GM23248 (cell line): ENCODE results near the gene MARK1. TPM values are rescaled to one million over a fixed set of nuclear protein-coding genes. Genes with fewer than 3 reads are reported as not detected.
"Not testable (repeated sequence)": the region's sequence is repeated elsewhere in the genome, so short reads cannot be mapped to it uniquely, and the experiment has no call there.

ENCODE experiments used
- DNase-seq: peaks from one replicate; pipeline ENCODE4 v3.0.0-alpha.2; 2015
- H2AFZ ChIP-seq: fragments of 200-600 bp; sonication (generic); 2 replicates; pipeline ENCODE4 v1.6.1; 2016; ENCODE audit warnings: antibody characterized with exemption
- H3F3A ChIP-seq: fragments of 200-600 bp; sonication (generic); 2 replicates; pipeline ENCODE4 v1.6.1; 2016; ENCODE audit warnings: mild to moderate bottlenecking, antibody characterized with exemption, mixed run types; ENCODE audit not compliant: insufficient read depth
- H3K27ac ChIP-seq: fragments of 200-600 bp; sonication (generic); 2 replicates; pipeline ENCODE4 v1.5.1; 2016; ENCODE audit warnings: mild to moderate bottlenecking
- H3K27me3 ChIP-seq: fragments of 200-600 bp; sonication (generic); replicated peaks from 2 replicates; pipeline ENCODE4 v1.6.1; 2016; ENCODE audit warnings: mild to moderate bottlenecking; ENCODE audit not compliant: insufficient read depth
- H3K36me3 ChIP-seq: fragments of 200-600 bp; sonication (generic); 2 replicates; pipeline ENCODE4 v1.6.1; 2016; ENCODE audit warnings: low read depth, mild to moderate bottlenecking
- H3K4me1 ChIP-seq: fragments of 200-600 bp; sonication (generic); 2 replicates; pipeline ENCODE4 v1.6.1; 2016; ENCODE audit warnings: mild to moderate bottlenecking; ENCODE audit not compliant: insufficient read depth
- H3K4me2 ChIP-seq: fragments of 200-600 bp; sonication (generic); one replicate; pipeline ENCODE4 v1.6.1; 2016; ENCODE audit warnings: mild to moderate bottlenecking; ENCODE audit not compliant: unreplicated experiment
- H3K4me3 ChIP-seq: fragments of 200-600 bp; sonication (generic); 2 replicates; pipeline ENCODE4 v1.5.1; 2016; ENCODE audit warnings: mild to moderate bottlenecking
- H3K79me2 ChIP-seq: fragments of 200-600 bp; sonication (generic); 2 replicates; pipeline ENCODE4 v1.6.1; 2016; ENCODE audit warnings: mild to moderate bottlenecking; ENCODE audit not compliant: insufficient read depth
- H3K9ac ChIP-seq: fragments of 200-600 bp; sonication (generic); 2 replicates; pipeline ENCODE4 v1.6.1; 2016; ENCODE audit warnings: mild to moderate bottlenecking
- H3K9me2 ChIP-seq: fragments of 200-600 bp; sonication (generic); 2 replicates; pipeline ENCODE4 v1.6.1; 2016; ENCODE audit warnings: mixed run types, mild to moderate bottlenecking, moderate library complexity; ENCODE audit not compliant: insufficient read depth
- H3K9me3 ChIP-seq: fragments of 200-600 bp; sonication (generic); one replicate; pipeline ENCODE4 v1.6.1; 2017; ENCODE audit warnings: low read depth
- H4K20me1 ChIP-seq: fragments of 200-600 bp; sonication (generic); 2 replicates; pipeline ENCODE4 v1.6.0; 2016; ENCODE audit not compliant: insufficient read depth
- EZH2 ChIP-seq: fragments of 200-600 bp; sonication (generic); IDR thresholded peaks from 2 replicates; pipeline ENCODE4 v1.6.1; 2018; ENCODE audit warnings: antibody characterized with exemption, mild to moderate bottlenecking; ENCODE audit not compliant: insufficient read depth, poor library complexity, severe bottlenecking
- EZH2phosphoT487 ChIP-seq: fragments of 200-600 bp; sonication (generic); IDR thresholded peaks from 2 replicates; pipeline ENCODE4 v1.6.1; 2018; ENCODE audit warnings: antibody characterized with exemption, moderate library complexity, mild to moderate bottlenecking, low read depth; ENCODE audit not compliant: insufficient read depth
- WGBS, 2 experiments: methylation state at CpG; one replicate each; pipeline ENCODE4 v1.1.6; 2015 to 2017; ENCODE audit warnings: low lambda C conversion rate in 2 of 2, low coverage in 1 of 2; ENCODE audit errors: missing lambda C conversion rate in 2 of 2; 5-methylcytosine and 5-hydroxymethylcytosine counted together
- in situ Hi-C: fragments of 300-500 bp; cut with MboI; formaldehyde crosslinking; loops from 2 replicates; pipeline ENCODE4 v1.15.0; 2020
- polyA plus RNA-seq: library from polyadenylated mRNA; unstranded; fragments of >200 nt; fragmentation: Nextera tagmentation; extraction: Ambion mirVana; gene quantifications from 2 replicates; pipeline ENCODE4 v1.2.1, GENCODE V29; 2016
- total RNA-seq: library from RNA; depleted of rRNA; stranded (reverse); fragments of >200 nt; shearing (Covaris generic); gene quantifications from 2 replicates; pipeline ENCODE4 v1.2.3, GENCODE V29; 2014

The MARK1 gene
- total and polyA plus RNA-seq, 2 experiments from 2014 or later, result 0.40 to 0.65 TPM

DNA sequence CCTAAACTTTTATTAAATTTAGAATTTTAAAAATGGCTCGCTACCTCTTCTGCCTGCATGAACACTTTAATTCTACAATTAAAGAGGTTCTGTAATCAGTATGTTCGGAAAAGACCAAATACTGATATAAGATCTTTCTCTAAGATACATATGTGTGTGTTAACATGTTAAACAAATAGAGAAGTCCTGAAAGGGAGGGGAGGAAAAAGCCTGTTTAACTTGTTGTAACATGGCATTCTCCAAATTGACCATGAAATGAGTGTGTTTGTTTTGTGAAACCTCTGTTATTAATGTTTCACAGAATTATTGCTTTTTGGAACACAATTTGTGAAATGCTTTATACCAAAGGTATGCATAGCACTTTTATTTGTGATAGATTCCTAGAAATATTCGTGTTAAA lies 77.0 kb downstream of the MARK1 start:
- Histone ChIP-seq H3K9ac (no peak overlapping the region), H3F3A (no peaks in the 10 kb centered on the region), H3K27ac (no peak overlapping the region), H2AFZ (no peak overlapping the region), H3K4me3 (no peak overlapping the region), H4K20me1 (no peaks in the 10 kb centered on the region), H3K9me2 (no peaks in the 10 kb centered on the region), H3K36me3 (no peaks in the 10 kb centered on the region), H3K9me3 (no peaks in the 10 kb centered on the region), H3K4me1 (no peaks in the 10 kb centered on the region), H3K4me2 (no peak overlapping the region), H3K79me2 (no peaks in the 10 kb centered on the region), H3K27me3 (no peaks in the 10 kb centered on the region)
- WGBS, 2 experiments, result 82 to 83% methylated on average over 3 of the region's 3 CpGs
- in situ Hi-C loops, result no loop called here
- TF ChIP-seq EZH2, result no peak
- no peak for TF ChIP-seq EZH2phosphoT487
- no peak for DNase-seq

DNA sequence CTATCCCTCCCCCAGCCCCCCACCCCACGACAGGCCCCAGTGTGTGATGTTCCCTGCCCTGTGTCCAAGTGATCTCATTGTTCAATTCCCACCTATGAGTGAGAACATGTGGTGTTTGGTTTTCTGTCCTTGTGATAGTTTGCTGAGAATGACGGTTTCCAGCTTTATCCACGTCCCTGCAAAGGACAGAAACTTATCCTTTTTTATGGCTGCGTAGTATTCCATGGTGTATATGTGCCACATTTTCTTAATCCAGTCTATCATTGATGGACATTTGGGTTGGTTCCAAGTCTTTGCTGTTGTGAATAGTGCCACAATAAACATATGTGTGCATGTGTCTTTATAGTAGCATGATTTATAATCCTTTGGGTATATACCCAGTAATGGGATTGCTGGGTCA lies 77.7 kb downstream of the MARK1 start:
- 49 to 57% methylated on average over 4 of the region's 4 CpGs for WGBS, 2 experiments
- H3K9me3 ChIP-seq, H3K4me1 ChIP-seq, H3K4me3 ChIP-seq, DNase-seq, H3K27ac ChIP-seq, H3F3A ChIP-seq, H3K4me2 ChIP-seq, H3K9me2 ChIP-seq, H3K9ac ChIP-seq, H4K20me1 ChIP-seq, H3K36me3 ChIP-seq, H2AFZ ChIP-seq, in situ Hi-C loops, H3K79me2 ChIP-seq, H3K27me3 ChIP-seq: not testable (repeated sequence)

DNA sequence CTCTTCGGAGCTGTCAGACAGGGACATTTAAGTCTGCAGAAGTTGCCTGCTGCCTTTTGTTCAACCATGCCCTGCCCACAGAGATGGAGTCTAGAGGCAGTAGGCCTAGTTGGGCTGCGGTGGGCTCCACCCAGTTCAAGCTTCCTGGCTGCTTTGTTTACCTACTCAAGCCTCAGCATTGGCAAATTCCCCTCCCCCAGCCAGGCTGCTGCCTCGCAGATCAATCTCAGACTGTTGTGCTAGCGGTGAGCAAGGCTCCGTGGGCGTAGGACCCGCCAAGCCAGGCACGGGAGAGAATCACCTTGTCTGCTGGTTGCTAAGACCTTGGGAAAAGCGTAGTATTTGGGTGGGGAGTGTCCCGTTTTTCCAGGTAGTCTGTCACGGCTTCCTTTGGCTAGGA lies 83.2 kb downstream of the MARK1 start:
- H2AFZ ChIP-seq, H3K9ac ChIP-seq, H3K9me3 ChIP-seq, H3K4me1 ChIP-seq, DNase-seq, in situ Hi-C loops, H3F3A ChIP-seq, H3K79me2 ChIP-seq, H3K27ac ChIP-seq, H3K27me3 ChIP-seq, H3K4me3 ChIP-seq, H3K36me3 ChIP-seq, H3K4me2 ChIP-seq, H3K9me2 ChIP-seq, H4K20me1 ChIP-seq: not testable (repeated sequence)
- WGBS, 2 experiments, result 80 to 83% methylated on average over 11 of the region's 11 CpGs

DNA sequence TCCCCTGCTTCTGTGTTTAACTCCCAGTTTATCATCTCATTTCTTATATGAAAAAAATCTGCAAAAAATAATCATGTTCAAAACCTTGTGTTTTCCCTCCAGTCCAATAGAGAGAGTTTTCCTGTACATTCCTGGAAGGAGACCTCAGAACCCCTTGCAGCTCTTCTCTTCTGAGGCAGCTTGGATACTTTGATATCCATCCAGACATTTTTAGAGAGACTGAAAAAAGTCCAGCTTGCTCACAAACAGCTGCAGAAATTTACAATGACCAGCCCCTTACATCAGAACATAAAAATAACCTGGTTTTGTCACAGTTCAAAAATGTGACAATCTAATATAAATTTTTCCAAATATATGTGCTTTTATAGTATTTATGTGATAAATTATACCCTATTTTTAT lies 88.9 kb downstream of the MARK1 start:
- H3F3A ChIP-seq, result no peaks in the 10 kb centered on the region
- H3K9me2 ChIP-seq, result no peaks in the 10 kb centered on the region
- no peaks in the 10 kb centered on the region for H3K36me3 ChIP-seq
- no peak overlapping the region for H3K4me2 ChIP-seq
- H3K4me3 ChIP-seq, result no peak overlapping the region
- H3K9me3 ChIP-seq, result no peaks in the 10 kb centered on the region
- in situ Hi-C loops, result no loop called here
- H2AFZ ChIP-seq, result no peak overlapping the region
- no peaks in the 10 kb centered on the region for H4K20me1 ChIP-seq
- no peak for DNase-seq
- TF ChIP-seq EZH2, result no peak
- TF ChIP-seq EZH2phosphoT487, result no peak
- no peaks in the 10 kb centered on the region for H3K4me1 ChIP-seq
- H3K79me2 ChIP-seq, result no peaks in the 10 kb centered on the region
- H3K27ac ChIP-seq, result no peak overlapping the region
- H3K27me3 ChIP-seq, result no peaks in the 10 kb centered on the region
- no peak overlapping the region for H3K9ac ChIP-seq

DNA sequence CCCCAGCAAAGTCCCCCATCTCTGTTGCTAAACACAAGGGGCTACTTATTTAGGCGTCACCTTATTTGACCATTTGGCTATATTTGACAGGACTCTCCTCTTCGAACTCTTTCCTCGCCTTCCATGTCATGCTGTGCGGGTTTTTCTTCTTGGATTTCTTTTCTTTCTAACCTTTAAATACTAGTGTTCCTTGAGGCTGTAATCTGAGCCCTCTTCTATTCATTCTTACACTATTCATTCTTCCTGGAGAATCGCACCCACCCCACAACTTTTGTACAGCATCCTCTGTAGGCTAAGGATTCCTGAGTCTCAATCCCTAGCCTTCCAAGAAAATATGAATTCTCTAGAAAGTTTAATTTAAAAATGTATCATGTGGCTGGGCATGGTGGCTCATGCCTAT lies 100.5 kb downstream of the MARK1 start:
- no peaks in the 10 kb centered on the region for H4K20me1 ChIP-seq
- no peaks in the 10 kb centered on the region for H3K4me1 ChIP-seq
- DNase-seq, result no peak
- H2AFZ ChIP-seq, result no peak overlapping the region
- no peak overlapping the region for H3K27ac ChIP-seq
- no peaks in the 10 kb centered on the region for H3K36me3 ChIP-seq
- 88 to 89% methylated on average over 5 of the region's 5 CpGs for WGBS, 2 experiments
- H3K4me3 ChIP-seq, result no peak overlapping the region
- H3K9ac ChIP-seq, result no peak overlapping the region
- H3K9me3 ChIP-seq, result no peaks in the 10 kb centered on the region
- H3F3A ChIP-seq, result no peaks in the 10 kb centered on the region
- TF ChIP-seq EZH2phosphoT487 (no peak), EZH2 (no peak)
- in situ Hi-C loops, result no loop called here
- H3K4me2 ChIP-seq, result no peak overlapping the region
- no peaks in the 10 kb centered on the region for H3K27me3 ChIP-seq
- H3K9me2 ChIP-seq, result no peaks in the 10 kb centered on the region
- no peaks in the 10 kb centered on the region for H3K79me2 ChIP-seq
